G401 (cell line): ENCODE data around the gene PRKAR2B. TPM values are rescaled to one million over a fixed set of nuclear protein-coding genes. Genes with fewer than 3 reads are reported as not detected.
"Not testable (repeated sequence)": the region's sequence is repeated elsewhere in the genome, so short reads cannot be mapped to it uniquely, and the experiment has no call there.

ENCODE experiments used
- DNase-seq: peaks from one replicate; pipeline ENCODE4 v3.0.0-alpha.2; 2015; ENCODE audit warnings: low spot score
- in situ Hi-C: cut with HindIII; loops from 2 replicates; pipeline ENCODE4 v1.10.0; 2016; ENCODE audit warnings: low sequenced_read_pairs, mixed read lengths
- total RNA-seq: library from RNA; depleted of rRNA; stranded (reverse); fragments of >200 nt; shearing (Covaris generic); gene quantifications from 2 replicates; pipeline ENCODE4 v1.2.3, GENCODE V29; 2014

The PRKAR2B gene
- total RNA-seq, 1 experiment from 2014 or later = 104 TPM

- in situ Hi-C loops = no loop called here
- DNase-seq = no peak
These were observed 61.2 kb downstream of the PRKAR2B start for GRCh38 chr7:107105591-107106245.

- no peak for DNase-seq
- in situ Hi-C loops = no loop called here
These were observed 64.4 kb downstream of the PRKAR2B start for GRCh38 chr7:107108793-107109371.

GRCh38 chr7:107109955-107110354 is 65.5 kb downstream of the PRKAR2B start:
- DNase-seq = no peak
- in situ Hi-C loops = no loop called here

GRCh38 chr7:107111196-107111595 is 66.7 kb downstream of the PRKAR2B start:
- in situ Hi-C loops = no loop called here
- peak; percentile 53 for DNase-seq

DNA sequence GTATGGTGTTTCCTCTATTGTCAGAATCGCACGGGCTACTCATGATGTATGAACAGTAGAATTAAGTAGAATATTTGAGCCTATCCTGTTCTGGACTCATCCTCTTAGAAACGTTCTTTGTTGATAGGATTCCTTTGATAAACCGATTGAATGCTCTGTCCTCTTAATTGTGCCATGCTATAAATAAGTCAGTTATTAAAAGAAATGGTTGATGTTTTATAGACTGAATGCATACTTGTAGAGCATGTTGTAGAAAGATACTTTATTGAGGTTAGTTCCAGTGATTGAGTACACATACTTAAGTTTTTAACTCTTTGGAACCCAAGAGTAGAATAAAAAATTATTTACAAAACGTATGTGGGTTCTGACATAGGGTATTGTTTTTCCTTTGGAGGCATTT is 69.4 kb downstream of the PRKAR2B start:
- DNase-seq = no peak
- in situ Hi-C loops = no loop called here

GRCh38 chr7:107115114-107115513 is 70.6 kb downstream of the PRKAR2B start:
- no peak for DNase-seq
- in situ Hi-C loops = no loop called here

DNA sequence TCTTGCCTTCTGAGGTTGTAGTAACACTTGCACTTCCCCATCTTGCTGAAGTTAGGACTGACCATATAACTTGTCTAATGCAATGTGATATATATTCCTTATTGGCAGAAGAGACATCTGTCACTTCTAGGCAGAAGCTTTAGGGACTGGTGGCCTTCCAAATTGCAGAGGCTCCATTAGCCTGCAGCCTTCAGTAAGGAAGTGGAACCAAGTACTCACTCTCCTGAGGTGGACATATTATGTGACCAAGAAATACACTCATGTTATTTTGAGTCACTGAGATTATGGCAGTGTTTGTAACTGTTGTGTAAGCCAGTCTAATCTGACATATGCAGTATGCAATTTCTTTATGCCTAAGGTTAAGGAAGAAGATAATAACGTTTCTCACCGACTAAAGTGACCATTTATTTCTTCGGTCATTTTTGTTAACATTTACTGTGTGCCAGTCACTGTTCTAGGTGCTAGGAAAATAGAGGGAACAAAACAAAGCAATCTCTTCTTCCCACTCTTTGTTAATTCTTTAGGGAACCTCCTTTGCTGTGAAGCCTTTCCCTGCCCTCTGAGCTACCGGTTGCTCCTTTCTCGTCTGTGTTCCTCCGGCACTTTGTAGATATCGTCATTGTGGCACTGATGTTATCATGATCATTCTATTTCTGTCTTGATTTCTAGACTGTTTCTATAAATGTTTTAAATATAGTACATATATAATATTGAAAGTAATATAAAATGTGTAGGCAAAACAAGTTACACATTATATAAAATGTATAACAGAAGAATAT is 71.4 kb downstream of the PRKAR2B start:
- in situ Hi-C loops = no loop called here

GRCh38 chr7:107118109-107118900 is 73.8 kb downstream of the PRKAR2B start:
- peak; percentile 29 for DNase-seq
- in situ Hi-C loops = no loop called here

More for the DNA sequence above, 71.4 kb downstream of the PRKAR2B start:
- DNase-seq = no peak

GRCh38 chr7:107119376-107120105 is 75.0 kb downstream of the PRKAR2B start:
- in situ Hi-C loops = no loop called here
- no peak for DNase-seq

DNA sequence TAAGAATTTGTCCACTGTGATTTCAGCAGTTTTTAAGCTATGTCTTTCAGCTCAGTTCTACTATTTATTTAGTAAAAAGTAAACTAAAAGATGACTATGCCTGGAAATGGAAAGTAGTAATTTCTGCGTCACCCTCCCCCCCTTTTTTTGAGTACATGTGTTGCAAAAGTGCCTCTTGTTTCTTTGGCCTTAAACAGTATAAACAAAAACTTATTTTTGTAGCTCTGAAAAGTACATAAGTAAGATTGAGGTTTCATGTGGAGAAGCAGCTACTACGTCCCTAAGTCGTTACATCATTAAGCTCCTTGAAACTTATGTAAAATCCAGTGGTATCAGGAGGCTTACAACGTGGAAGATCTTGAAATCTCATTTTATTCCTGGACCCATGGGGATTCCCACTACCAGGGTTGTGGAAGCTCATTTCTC is 78.0 kb downstream of the PRKAR2B start:
- in situ Hi-C loops = no loop called here
- no peak for DNase-seq

- DNase-seq = no peak
- in situ Hi-C loops = no loop called here
These were observed 78.9 kb downstream of the PRKAR2B start for GRCh38 chr7:107123392-107123791.

- no peak for DNase-seq
- in situ Hi-C loops = no loop called here
These were observed 81.0 kb downstream of the PRKAR2B start for GRCh38 chr7:107125475-107125874.

DNA sequence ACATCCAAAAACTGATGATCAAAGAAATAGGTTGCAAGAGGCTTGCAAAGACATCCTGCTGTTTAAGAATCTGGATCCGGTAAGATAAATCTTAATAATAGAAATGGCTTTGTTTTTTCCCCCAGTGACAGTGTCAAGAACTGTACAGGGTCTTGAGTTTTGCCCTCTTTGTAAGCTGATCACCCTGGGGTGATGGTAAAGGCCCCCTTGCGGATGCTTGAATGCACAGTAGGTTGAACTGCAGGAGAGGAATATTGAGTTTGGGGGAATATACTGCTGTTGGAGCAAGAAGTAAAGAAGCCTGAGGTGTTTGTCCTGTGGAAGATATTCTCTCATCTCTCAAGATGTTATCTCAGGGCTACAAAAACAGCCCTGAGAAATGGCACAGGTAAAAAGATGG is 83.7 kb downstream of the PRKAR2B start:
- in situ Hi-C loops = no loop called here
- no peak for DNase-seq

- in situ Hi-C loops = no loop called here
- no peak for DNase-seq
These were observed 84.2 kb downstream of the PRKAR2B start for GRCh38 chr7:107128748-107129147.

GRCh38 chr7:107130487-107131220 is 86.1 kb downstream of the PRKAR2B start:
- DNase-seq = no peak

DNA sequence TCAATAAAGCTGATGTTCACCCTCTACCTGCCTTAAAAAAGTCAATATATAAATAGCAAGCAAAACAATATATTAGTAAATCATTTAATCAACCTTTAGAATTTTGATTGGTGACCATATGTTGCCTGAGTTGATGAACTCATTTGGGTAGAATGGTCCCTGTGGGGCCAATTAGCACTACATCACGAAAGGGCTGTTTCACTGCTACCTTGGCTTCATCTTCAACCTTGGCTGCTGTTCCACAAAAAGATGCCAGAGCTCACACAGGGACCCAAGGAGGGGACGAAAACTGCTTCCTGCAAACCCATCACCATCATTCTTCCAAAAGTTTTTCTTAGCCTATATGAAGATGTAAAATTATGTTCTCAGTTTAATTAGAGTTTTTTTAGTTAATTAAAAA is 88.9 kb downstream of the PRKAR2B start:
- peak; percentile 71 for DNase-seq
- in situ Hi-C loops = no loop called here

More at GRCh38 chr7:107130487-107131220, 86.1 kb downstream of the PRKAR2B start:
- in situ Hi-C loops = no loop called here

DNA sequence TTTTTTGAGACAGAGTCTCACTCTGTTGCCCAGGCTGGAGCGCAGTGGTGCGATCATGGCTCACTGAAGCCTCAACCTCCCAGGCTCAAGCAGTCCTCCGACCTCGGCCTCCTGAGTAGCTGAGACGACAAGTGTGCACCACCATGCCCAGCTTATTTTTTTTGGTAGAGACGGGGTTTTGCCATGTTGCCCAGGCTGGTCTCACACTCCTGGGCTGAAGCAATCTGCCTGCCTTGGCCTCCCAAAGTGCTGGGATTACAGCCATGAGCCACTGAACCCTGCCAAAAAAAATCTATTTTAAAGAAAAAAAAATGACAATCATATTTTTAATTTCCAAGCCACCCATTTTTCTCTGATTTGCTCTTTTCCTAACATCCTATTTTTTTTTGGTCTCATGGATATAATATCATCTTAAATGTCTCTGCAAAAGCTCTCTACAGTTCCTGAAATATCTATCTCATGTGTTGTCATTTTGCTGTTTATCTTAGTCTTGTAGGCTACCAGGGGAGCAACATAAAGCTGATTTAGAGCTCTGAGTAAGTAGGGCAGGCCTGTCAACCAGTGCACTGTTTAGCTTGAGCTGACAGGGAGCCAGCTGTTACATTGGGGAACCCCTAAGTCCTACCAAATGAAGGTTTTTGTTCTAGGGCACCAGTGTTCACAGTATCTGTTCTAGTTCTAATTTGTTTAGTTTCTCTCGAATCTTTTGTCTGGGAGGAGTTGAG is 94.4 kb downstream of the PRKAR2B start:
- in situ Hi-C loops = no loop called here
- DNase-seq = peak; percentile 79

DNA sequence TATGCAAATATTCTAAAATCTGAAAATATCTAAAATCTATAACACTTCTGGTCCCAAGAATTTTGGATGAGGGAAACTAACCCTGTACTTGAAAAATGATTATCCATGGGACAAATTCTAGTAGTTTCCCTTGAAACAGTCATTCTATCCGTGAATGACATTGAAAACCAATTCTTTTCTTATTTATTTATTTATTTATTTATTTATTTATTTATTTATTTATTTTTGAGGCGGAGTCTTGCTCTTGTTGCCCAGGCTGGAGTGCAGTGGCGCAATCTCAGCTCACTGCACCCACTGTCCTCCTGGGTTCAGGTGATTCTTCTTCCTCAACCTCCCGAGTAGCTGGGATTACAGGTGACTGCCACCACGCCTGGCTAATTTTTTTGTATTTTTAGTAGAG is 99.4 kb downstream of the PRKAR2B start:
- in situ Hi-C loops, DNase-seq: not testable (repeated sequence)
